ENCODE measurements around the gene C3orf85.

- TF ChIP-seq, protein P1, sequence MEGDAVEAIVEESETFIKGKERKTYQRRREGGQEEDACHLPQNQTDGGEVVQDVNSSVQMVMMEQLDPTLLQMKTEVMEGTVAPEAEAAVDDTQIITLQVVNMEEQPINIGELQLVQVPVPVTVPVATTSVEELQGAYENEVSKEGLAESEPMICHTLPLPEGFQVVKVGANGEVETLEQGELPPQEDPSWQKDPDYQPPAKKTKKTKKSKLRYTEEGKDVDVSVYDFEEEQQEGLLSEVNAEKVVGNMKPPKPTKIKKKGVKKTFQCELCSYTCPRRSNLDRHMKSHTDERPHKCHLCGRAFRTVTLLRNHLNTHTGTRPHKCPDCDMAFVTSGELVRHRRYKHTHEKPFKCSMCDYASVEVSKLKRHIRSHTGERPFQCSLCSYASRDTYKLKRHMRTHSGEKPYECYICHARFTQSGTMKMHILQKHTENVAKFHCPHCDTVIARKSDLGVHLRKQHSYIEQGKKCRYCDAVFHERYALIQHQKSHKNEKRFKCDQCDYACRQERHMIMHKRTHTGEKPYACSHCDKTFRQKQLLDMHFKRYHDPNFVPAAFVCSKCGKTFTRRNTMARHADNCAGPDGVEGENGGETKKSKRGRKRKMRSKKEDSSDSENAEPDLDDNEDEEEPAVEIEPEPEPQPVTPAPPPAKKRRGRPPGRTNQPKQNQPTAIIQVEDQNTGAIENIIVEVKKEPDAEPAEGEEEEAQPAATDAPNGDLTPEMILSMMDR (IDR thresholded peaks at IDR 0.05; ENCODE audit: low read length), result no peak
- TF ChIP-seq EZH2 (IDR thresholded peaks at IDR 0.05; ENCODE audit: borderline replicate concordance, low read length), result no peak
These were observed 23.4 kb upstream of the C3orf85 start for GRCh38 chr3:109112946-109113760.
